GM19397 (cell line): ENCODE measurements around the gene SYT10.
"Not testable (repeated sequence)": the region's sequence is repeated elsewhere in the genome, so short reads cannot be mapped to it uniquely, and the experiment has no call there.

Experiments
- ATAC-seq: cut with Tn5 transposase; IDR thresholded peaks from one replicate; pipeline ENCODE4 v1.9.1; 2021; ENCODE audit warnings: mild to moderate bottlenecking, moderate library complexity; ENCODE audit not compliant: unreplicated experiment

SYT10 gene

DNA sequence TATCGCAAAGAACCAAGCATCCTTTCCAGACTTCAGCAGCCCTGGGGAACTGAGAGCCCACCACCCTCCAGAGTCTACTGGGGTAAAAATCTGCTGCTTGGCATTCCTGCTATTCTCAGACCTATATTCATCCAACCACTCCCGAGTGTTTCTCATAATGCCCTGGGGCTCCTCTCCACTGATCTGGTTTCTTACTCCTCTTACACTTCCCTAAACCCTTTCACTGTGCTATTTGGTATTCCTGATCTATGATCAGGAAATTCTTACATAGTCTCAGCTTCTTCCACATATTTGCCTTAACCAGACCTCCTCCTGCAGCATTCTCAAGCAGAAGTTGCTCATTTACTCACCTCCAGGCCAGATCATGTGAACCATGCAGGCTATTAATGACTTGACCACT is 82.4 kb downstream of the SYT10 start:
- ATAC-seq: no peak

DNA sequence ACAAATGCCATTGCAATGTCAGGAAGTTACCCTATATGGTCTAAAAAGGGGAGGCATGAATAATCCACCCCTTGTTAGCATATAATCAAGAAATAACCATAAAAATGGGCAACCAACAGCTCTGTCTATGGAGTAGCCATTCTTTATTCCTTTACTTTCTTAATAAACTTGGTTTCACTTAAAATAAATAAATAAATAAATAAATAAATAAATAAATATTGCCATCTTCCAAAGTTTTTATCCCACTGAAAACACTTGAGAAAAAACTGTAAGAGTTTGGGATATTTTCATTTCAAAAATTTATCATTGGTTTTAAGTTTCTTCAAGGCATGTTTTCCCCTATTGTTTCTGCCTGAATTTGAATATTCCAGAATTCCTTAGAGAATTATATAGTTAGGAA is 89.8 kb downstream of the SYT10 start:
- ATAC-seq: no peak

DNA sequence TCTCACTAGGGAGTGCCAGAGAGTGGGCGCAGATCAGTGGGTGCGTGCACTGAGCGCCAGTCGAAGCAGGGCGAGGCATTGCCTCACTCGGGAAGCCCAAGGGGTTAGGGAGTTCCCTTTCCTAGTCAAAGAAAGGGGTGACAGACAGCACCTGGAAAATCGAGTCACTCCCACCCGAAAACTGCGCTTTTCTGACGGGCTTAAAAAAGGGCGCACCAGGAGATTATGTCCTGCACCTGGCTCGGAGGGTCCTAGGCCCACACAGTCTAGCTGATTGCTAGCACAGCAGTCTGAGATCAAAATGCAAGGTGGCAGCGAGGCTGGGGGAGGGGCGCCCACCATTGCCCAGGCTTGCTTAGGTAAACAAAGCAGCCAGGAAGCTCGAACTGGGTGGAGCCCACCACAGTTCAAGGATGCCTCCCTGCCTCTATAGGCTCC is 107.6 kb downstream of the SYT10 start:
- not testable (repeated sequence) for ATAC-seq

DNA sequence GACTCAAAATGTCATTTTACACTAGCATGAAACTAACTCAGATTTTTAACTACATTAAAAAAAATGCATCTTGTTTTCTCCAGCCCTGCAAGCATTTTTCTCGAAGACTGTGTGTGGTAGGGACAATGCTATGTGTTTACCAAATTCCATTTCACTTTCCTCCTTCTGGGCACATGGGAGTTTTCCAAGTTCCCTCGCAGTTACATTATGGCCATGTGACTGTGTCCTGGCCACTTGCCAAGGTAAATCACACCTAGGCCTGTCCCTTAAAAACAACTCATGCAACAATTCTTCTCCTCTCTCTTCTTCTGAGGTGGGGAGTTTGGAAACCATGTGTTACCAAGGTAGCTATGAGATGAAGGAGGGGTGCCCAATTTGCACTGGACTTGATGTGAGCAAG is 108.7 kb downstream of the SYT10 start:
- ATAC-seq: no peak
